Measurements from ENCODE around the gene FBXL13. TPM values are rescaled to one million over a fixed set of nuclear protein-coding genes. Genes with fewer than 3 reads are reported as not detected.
"Not testable (repeated sequence)": the region's sequence is repeated elsewhere in the genome, so short reads cannot be mapped to it uniquely, and the experiment has no call there.

Gene FBXL13
- total and polyA plus RNA-seq, 4 donors: 2.2 to 8.9 (median 5.0) TPM

DNA sequence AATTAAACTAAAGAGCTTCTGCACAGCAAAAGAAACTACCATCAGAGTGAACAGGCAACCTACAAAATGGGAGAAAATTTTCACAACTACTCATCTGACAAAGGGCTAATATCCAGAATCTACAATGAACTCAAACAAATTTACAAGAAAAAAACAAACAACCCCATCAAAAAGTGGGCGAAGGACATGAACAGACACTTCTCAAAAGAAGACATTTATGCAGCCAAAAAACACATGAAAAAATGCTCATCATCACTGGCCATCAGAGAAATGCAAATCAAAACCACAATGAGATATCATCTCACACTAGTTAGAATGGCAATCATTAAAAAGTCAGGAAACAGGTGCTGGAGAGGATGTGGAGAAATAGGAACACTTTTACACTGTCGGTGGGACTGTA lies 112.6 kb downstream of the FBXL13 start:
- H3K27me3 ChIP-seq (ENCODE audit: control insufficient read depth, insufficient read depth, low read length); H3K27ac ChIP-seq (ENCODE audit: low read depth, low read length); DNase-seq (ENCODE audit: low read depth in 4 of 6, low spot score in 6 of 6); H3K4me3 ChIP-seq (ENCODE audit: low read depth, low read length); H3K4me1 ChIP-seq (ENCODE audit: control insufficient read depth, insufficient read depth, low read length); H3K36me3 ChIP-seq (ENCODE audit: control insufficient read depth, insufficient read depth, low read length); H3K9me3 ChIP-seq (ENCODE audit: control insufficient read depth, insufficient read depth, low read length): not testable (repeated sequence)
- no CpG with 5 or more reads among the region's 2 CpGs for WGBS (ENCODE audit: insufficient coverage)

DNA sequence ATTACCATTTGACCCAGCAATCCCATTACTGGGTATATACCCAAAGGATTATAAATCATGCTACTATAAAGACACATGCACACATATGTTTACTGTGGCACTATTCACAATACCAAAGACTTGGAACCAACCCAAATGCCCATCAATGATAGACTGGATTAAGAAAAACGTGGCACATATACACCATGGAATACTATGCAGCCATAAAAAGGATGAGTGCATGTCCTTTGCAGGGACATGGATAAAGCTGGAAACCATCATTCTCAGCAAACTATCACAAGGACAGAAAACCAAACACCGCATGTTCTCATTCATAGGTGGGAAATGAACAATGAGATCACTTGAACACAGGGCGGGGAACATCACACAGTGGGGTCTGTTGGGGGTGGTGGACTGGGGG lies 116.6 kb downstream of the FBXL13 start:
- WGBS (ENCODE audit: insufficient coverage): no CpG with 5 or more reads among the region's 3 CpGs
- H3K36me3 ChIP-seq (ENCODE audit: control insufficient read depth, insufficient read depth, low read length); H3K4me1 ChIP-seq (ENCODE audit: control insufficient read depth, insufficient read depth, low read length); H3K4me3 ChIP-seq (ENCODE audit: low read depth, low read length); H3K27ac ChIP-seq (ENCODE audit: low read depth, low read length); H3K27me3 ChIP-seq (ENCODE audit: control insufficient read depth, insufficient read depth, low read length); H3K9me3 ChIP-seq (ENCODE audit: control insufficient read depth, insufficient read depth, low read length); DNase-seq (ENCODE audit: low read depth in 4 of 6, low spot score in 6 of 6): not testable (repeated sequence)

DNA sequence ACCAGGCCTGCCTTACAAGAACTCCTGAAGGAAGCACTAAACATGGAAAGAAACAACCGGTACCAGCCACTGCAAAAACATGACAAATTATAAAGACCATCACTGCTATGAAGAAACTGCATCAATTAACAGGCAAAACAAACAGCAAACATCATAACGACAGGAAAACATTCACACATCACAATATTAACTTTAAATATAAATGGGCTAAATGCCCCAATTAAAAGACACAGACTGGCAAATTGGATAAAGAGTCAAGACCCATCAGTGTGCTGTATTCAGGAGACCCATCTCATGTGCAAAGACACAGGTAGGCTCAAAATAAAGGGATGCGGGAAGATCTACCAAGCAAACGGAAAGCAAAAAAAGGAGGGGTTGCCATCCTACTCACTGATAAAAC lies 120.2 kb downstream of the FBXL13 start:
- WGBS (ENCODE audit: insufficient coverage): no CpG with 5 or more reads among the region's 4 CpGs

DNA sequence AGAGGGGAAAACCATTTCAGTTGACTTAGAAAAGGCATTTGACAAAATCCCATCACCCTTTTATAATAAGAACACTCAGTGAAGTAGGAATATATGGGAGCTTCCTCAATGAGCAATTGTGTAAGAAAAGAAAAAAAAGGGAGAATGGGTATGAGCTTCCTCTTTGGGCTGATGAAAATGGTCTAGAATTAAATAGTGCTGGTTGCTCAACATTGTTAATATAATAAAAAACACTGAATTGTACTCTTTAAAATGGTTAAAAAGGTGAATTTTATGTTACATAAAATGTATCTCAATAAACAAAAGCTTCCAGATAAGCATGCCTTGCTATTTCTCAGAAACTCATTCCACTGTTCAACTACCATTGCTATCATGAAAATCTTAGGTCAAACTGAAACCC lies 121.2 kb downstream of the FBXL13 start:
- Histone ChIP-seq H3K27me3 (ENCODE audit: control insufficient read depth, insufficient read depth, low read length) (no peaks in the 10 kb centered on the region), H3K27ac (ENCODE audit: low read depth, low read length) (no peak overlapping the region), H3K9me3 (ENCODE audit: control insufficient read depth, insufficient read depth, low read length) (peaks cover 3% of the 10 kb centered on the region), H3K4me1 (ENCODE audit: control insufficient read depth, insufficient read depth, low read length) (no peaks in the 10 kb centered on the region), H3K36me3 (ENCODE audit: control insufficient read depth, insufficient read depth, low read length) (no peaks in the 10 kb centered on the region), H3K4me3 (ENCODE audit: low read depth, low read length) (no peak overlapping the region)
- DNase-seq (ENCODE audit: low read depth in 4 of 6, low spot score in 6 of 6): no peak

More for the DNA sequence above, 120.2 kb downstream of the FBXL13 start:
- H3K36me3 ChIP-seq (ENCODE audit: control insufficient read depth, insufficient read depth, low read length); DNase-seq (ENCODE audit: low read depth in 4 of 6, low spot score in 6 of 6); H3K9me3 ChIP-seq (ENCODE audit: control insufficient read depth, insufficient read depth, low read length); H3K4me3 ChIP-seq (ENCODE audit: low read depth, low read length); H3K27ac ChIP-seq (ENCODE audit: low read depth, low read length); H3K4me1 ChIP-seq (ENCODE audit: control insufficient read depth, insufficient read depth, low read length); H3K27me3 ChIP-seq (ENCODE audit: control insufficient read depth, insufficient read depth, low read length): not testable (repeated sequence)

DNA sequence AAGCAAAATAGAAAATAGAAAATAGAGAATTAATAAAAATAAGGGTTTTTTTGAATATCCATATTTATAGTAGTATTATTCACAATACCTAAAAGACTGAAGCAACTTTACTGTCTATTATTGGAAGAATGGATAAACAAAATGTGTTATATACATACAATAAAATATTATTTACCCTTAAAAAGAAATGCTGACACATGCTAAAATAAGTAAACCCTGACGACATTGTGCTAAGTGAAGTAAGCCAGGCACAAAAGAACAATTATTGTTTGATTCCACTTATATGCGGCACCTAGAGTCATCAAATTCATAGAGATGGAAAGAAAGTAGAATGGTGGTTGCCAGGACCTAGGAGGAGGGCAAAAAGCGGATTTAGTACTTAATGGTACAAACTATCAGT lies 122.8 kb downstream of the FBXL13 start:
- WGBS (ENCODE audit: insufficient coverage): 100% methylated on average over 1 of the region's 3 CpGs

DNA sequence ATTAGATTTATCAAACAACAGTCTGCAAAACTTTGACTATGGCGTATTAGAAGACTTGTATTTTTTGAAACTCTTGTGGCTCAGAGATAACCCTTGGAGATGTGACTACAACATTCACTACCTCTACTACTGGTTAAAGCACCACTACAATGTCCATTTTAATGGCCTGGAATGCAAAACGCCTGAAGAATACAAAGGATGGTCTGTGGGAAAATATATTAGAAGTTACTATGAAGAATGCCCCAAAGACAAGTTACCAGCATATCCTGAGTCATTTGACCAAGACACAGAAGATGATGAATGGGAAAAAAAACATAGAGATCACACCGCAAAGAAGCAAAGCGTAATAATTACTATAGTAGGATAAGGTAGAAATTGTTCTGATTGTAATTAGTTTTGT lies 130.4 kb downstream of the FBXL13 start:
- DNase-seq (ENCODE audit: low read depth in 4 of 6, low spot score in 6 of 6): no peak
- Histone ChIP-seq H3K27me3 (ENCODE audit: control insufficient read depth, insufficient read depth, low read length) (no peaks in the 10 kb centered on the region), H3K27ac (ENCODE audit: low read depth, low read length) (no peak overlapping the region), H3K9me3 (ENCODE audit: control insufficient read depth, insufficient read depth, low read length) (no peaks in the 10 kb centered on the region), H3K4me1 (ENCODE audit: control insufficient read depth, insufficient read depth, low read length) (no peaks in the 10 kb centered on the region), H3K36me3 (ENCODE audit: control insufficient read depth, insufficient read depth, low read length) (peaks cover 3% of the 10 kb centered on the region), H3K4me3 (ENCODE audit: low read depth, low read length) (no peak overlapping the region)
- WGBS (ENCODE audit: insufficient coverage): no CpG with 5 or more reads among the region's 4 CpGs

More for the DNA sequence above, 122.8 kb downstream of the FBXL13 start:
- Histone ChIP-seq H3K27me3 (ENCODE audit: control insufficient read depth, insufficient read depth, low read length) (no peaks in the 10 kb centered on the region), H3K27ac (ENCODE audit: low read depth, low read length) (no peak overlapping the region), H3K4me3 (ENCODE audit: low read depth, low read length) (no peak overlapping the region), H3K36me3 (ENCODE audit: control insufficient read depth, insufficient read depth, low read length) (no peaks in the 10 kb centered on the region), H3K4me1 (ENCODE audit: control insufficient read depth, insufficient read depth, low read length) (no peaks in the 10 kb centered on the region), H3K9me3 (ENCODE audit: control insufficient read depth, insufficient read depth, low read length) (peaks cover 3% of the 10 kb centered on the region)
- no peak for DNase-seq (ENCODE audit: low read depth in 4 of 6, low spot score in 6 of 6)

DNA sequence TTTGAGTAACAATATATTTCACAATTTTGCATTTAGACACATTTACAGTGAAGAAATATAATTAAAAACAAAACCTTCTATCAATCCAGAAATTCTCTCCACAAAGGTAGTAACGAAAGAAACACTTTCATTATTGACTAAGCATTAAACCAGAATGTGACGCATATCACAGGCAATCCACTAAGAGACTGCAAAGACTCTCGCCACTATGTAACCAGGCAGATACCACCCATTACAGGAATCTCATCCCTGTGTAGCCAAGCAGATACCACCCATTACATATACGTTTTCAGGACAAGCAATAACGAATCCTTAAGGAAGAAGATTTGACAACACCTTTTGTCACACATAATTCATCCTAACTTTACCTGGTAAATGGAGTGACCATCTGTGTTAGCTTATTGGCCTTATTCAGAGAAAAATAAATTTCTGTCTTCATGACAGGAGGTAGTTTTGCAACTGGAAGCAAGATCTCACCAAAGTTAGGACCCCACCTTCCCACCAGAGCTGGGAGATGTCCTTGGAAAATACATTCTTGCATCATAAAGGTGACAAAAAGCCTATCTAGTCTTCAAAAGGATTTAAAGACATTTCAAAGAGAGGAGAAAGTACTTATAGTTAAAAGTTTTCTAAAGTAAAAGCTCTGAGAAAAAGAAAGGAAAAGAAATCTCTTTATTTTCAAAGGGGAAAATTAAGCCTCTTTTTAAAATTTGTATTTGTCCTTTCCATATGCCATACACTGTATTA lies 131.0 kb downstream of the FBXL13 start:
- Histone ChIP-seq H3K27me3 (ENCODE audit: control insufficient read depth, insufficient read depth, low read length) (no peaks in the 10 kb centered on the region), H3K4me3 (ENCODE audit: low read depth, low read length) (no peak overlapping the region), H3K36me3 (ENCODE audit: control insufficient read depth, insufficient read depth, low read length) (peaks cover 3% of the 10 kb centered on the region), H3K27ac (ENCODE audit: low read depth, low read length) (no peak overlapping the region), H3K9me3 (ENCODE audit: control insufficient read depth, insufficient read depth, low read length) (no peaks in the 10 kb centered on the region), H3K4me1 (ENCODE audit: control insufficient read depth, insufficient read depth, low read length) (no peaks in the 10 kb centered on the region)
- 100% methylated on average over 2 of the region's 5 CpGs for WGBS (ENCODE audit: insufficient coverage)
- no peak for DNase-seq (ENCODE audit: low read depth in 4 of 6, low spot score in 6 of 6)

DNA sequence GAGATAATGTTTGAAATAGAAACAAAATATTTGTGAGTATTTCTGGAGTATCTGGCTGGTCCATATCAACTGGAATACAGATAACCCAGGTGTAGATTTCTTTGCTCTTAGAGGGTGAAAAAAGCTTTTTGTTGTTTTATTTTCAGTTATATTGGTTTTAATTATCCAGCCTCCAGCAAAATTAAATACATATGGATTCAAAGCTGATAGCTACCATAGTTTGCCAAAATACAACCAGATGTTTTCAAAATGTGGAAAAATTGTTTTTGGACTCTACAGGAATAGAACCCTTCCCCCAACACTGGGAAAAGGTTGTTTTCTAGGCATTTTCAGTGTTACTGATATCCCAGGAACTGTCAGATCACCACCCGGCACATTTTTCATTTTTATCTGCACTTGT lies 131.7 kb downstream of the FBXL13 start:
- Histone ChIP-seq H3K36me3 (ENCODE audit: control insufficient read depth, insufficient read depth, low read length) (peaks cover 3% of the 10 kb centered on the region), H3K27me3 (ENCODE audit: control insufficient read depth, insufficient read depth, low read length) (no peaks in the 10 kb centered on the region), H3K27ac (ENCODE audit: low read depth, low read length) (no peak overlapping the region), H3K4me3 (ENCODE audit: low read depth, low read length) (no peak overlapping the region), H3K4me1 (ENCODE audit: control insufficient read depth, insufficient read depth, low read length) (no peaks in the 10 kb centered on the region), H3K9me3 (ENCODE audit: control insufficient read depth, insufficient read depth, low read length) (no peaks in the 10 kb centered on the region)
- no peak for DNase-seq (ENCODE audit: low read depth in 4 of 6, low spot score in 6 of 6)
- WGBS (ENCODE audit: insufficient coverage): 100% methylated on average over 1 of the region's 1 CpG

DNA sequence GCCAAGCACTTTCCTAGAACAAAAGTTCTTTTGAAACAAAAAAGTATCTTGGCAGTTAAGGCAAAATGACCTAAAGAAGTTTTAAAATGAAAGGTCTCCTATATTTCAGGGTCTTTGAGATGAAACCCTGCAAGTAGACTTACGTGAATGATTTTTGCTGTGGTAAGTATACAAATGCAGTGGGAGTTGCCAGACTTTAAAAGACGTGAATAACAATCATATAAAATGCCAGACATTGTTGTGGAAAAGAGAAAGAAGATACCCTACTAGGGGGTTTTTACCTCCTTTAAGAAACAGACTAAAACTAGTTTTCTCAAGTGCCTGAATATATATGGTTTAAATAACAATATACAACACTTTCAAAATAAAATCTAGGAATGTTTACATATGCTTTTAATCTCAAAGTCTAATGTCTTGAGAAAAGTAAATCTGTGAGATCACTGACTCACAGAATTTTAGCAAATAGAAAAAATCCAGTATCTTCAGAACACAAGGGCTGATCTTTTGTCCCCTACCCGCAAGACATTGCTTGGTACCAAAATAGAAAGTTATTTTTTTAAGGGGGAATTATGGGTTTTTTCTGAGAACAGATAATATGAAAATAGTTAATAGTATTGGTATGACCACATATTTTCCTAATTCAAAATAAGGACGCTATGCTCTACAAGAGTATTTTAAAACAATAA lies 132.3 kb downstream of the FBXL13 start:
- Histone ChIP-seq H3K36me3 (ENCODE audit: control insufficient read depth, insufficient read depth, low read length) (peaks cover 3% of the 10 kb centered on the region), H3K4me1 (ENCODE audit: control insufficient read depth, insufficient read depth, low read length) (no peaks in the 10 kb centered on the region), H3K27ac (ENCODE audit: low read depth, low read length) (no peak overlapping the region), H3K27me3 (ENCODE audit: control insufficient read depth, insufficient read depth, low read length) (no peaks in the 10 kb centered on the region), H3K9me3 (ENCODE audit: control insufficient read depth, insufficient read depth, low read length) (no peaks in the 10 kb centered on the region), H3K4me3 (ENCODE audit: low read depth, low read length) (no peak overlapping the region)
- DNase-seq (ENCODE audit: low read depth in 4 of 6, low spot score in 6 of 6): no peak
- no CpG with 5 or more reads among the region's 4 CpGs for WGBS (ENCODE audit: insufficient coverage)

DNA sequence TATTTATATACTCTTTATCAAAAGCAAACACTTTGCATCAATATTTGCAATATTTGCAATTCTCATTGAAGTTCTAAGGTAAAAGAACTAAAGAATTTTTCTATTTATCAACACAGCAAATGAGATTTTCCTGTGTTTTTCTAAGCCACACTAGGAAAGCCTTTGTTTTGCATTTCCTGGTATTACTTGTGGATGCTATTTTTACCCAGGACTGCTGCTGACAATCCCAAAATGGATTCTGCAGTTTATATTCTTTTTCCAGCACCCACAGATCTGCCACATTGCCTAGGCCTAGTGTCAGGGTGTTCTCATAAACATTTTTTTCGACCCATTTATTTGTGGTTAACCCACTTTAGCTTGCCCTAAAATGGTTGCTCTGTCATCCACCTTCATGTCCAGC lies 135.9 kb downstream of the FBXL13 start:
- Histone ChIP-seq H3K4me3 (ENCODE audit: low read depth, low read length) (no peak overlapping the region), H3K27me3 (ENCODE audit: control insufficient read depth, insufficient read depth, low read length) (no peaks in the 10 kb centered on the region), H3K27ac (ENCODE audit: low read depth, low read length) (peak overlapping the region; percentile 15), H3K9me3 (ENCODE audit: control insufficient read depth, insufficient read depth, low read length) (no peaks in the 10 kb centered on the region), H3K4me1 (ENCODE audit: control insufficient read depth, insufficient read depth, low read length) (no peaks in the 10 kb centered on the region), H3K36me3 (ENCODE audit: control insufficient read depth, insufficient read depth, low read length) (no peaks in the 10 kb centered on the region)
- DNase-seq (ENCODE audit: low read depth in 4 of 6, low spot score in 6 of 6): no peak
- WGBS (ENCODE audit: insufficient coverage): no CpG with 5 or more reads among the region's 1 CpG

Measured in spinal cord (tissue), 10 donors.